GM12878 (cell line): ENCODE results near the gene CDK5RAP1. TPM values are rescaled to one million over a fixed set of nuclear protein-coding genes. Genes with fewer than 3 reads are reported as not detected.

Experiments
- ATAC-seq: fragments of 200-7000 bp; cut with Tn5 transposase; 3 replicates; pipeline ENCODE4 v1.9.1; 2020; ENCODE audit warnings: mild to moderate bottlenecking, moderate library complexity
- BruUV-seq: library from RNA; stranded (reverse); fragments of 400-500 nt; replicated peaks from 2 replicates; lab custom pipeline; 2021; lab: Mats Ljungman, UMichigan
- CTCF ChIA-PET: fragments of 300-600 bp; sonication (Branson Sonifier 250); formaldehyde crosslinking; extraction: SDS; loops from one replicate; lab custom pipeline; 2021; ENCODE audit warnings: inconsistent platforms; lab: Yijun Ruan, JAX
- POLR2A ChIA-PET: fragments of 350-600 bp; formaldehyde crosslinking; extraction: SDS; loops from one replicate; lab custom pipeline; 2021; ENCODE audit warnings: inconsistent platforms; lab: Charles Lee
- RAD21 ChIA-PET: fragments of 300-600 bp; sonication (Branson Sonifier 250); formaldehyde crosslinking; loops from one replicate; lab custom pipeline; 2023; ENCODE audit warnings: antibody characterized with exemption; ENCODE audit not compliant: unreplicated experiment; lab: Charles Lee
- SMC1A ChIA-PET: fragments of 300-600 bp; sonication (Branson Sonifier 250); formaldehyde crosslinking; loops from one replicate; lab custom pipeline; 2023; ENCODE audit not compliant: unreplicated experiment, uncharacterized antibody; lab: Charles Lee
- DNase-seq: peaks from one replicate; pipeline ENCODE4 v3.0.0-alpha.2; 2011; ENCODE audit warnings: low read depth, low spot score
- FAIRE-seq: peaks from 3 replicates; lab custom pipeline; 2011; peaks lifted over from hg19 to GRCh38; lab: Jason Lieb, UNC
- H2AFZ ChIP-seq: 2 replicates; pipeline ENCODE4 v1.6.0; 2011; ENCODE audit warnings: low read depth, low read length, control low read depth; ENCODE audit not compliant: control insufficient read depth
- H3K27ac ChIP-seq: 2 replicates; pipeline ENCODE4 v1.5.1; 2011; ENCODE audit warnings: control low read depth; ENCODE audit not compliant: control insufficient read depth, insufficient read depth
- H3K27me3 ChIP-seq, 2 experiments: replicated peaks in 1 of 2; 2 replicates each; pipeline versions ENCODE4 v1.6.0 to v1.6.1; 2011; ENCODE audit warnings: low read length in 1 of 2; ENCODE audit not compliant: control insufficient read depth in 2 of 2, insufficient read depth in 2 of 2
- H3K36me3 ChIP-seq, 2 experiments: 2 replicates each; pipeline ENCODE4 v1.5.1; 2011; ENCODE audit warnings: low read length in 1 of 2; ENCODE audit not compliant: control insufficient read depth in 2 of 2, insufficient read depth in 2 of 2
- H3K4me1 ChIP-seq: 2 replicates; pipeline ENCODE4 v1.6.1; 2011; ENCODE audit warnings: mild to moderate bottlenecking, low read length, moderate library complexity, mixed read lengths; ENCODE audit not compliant: control insufficient read depth, insufficient read depth
- H3K4me2 ChIP-seq: 2 replicates; pipeline ENCODE4 v1.6.0; 2011; ENCODE audit warnings: control low read depth; ENCODE audit not compliant: control insufficient read depth, insufficient read depth
- H3K4me3 ChIP-seq: fragments of 200-600 bp; sonication (generic); 2 replicates; pipeline ENCODE4 v1.5.1; 2016
- H3K79me2 ChIP-seq: 2 replicates; pipeline ENCODE4 v1.6.0; 2011; ENCODE audit warnings: low read length; ENCODE audit not compliant: control insufficient read depth, insufficient read depth
- H3K9ac ChIP-seq: 2 replicates; pipeline ENCODE4 v1.8.0; 2011; ENCODE audit warnings: low read length, control low read depth, mixed read lengths; ENCODE audit not compliant: control insufficient read depth, insufficient read depth
- H3K9me3 ChIP-seq: replicated peaks from 3 replicates; pipeline ENCODE4 v1.5.1; 2011; ENCODE audit warnings: mild to moderate bottlenecking, low read length; ENCODE audit not compliant: control insufficient read depth, insufficient read depth
- H4K20me1 ChIP-seq: 2 replicates; pipeline ENCODE4 v1.6.0; 2011; ENCODE audit not compliant: control insufficient read depth, insufficient read depth
- CHD2 ChIP-seq: IDR thresholded peaks from 2 replicates; pipeline ENCODE4 v1.6.1; 2011; ENCODE audit warnings: low read depth, low read length, improper control_type of control experiment, borderline replicate concordance
- CREB1 ChIP-seq: IDR thresholded peaks from 2 replicates; pipeline ENCODE4 v1.6.1; 2012; ENCODE audit warnings: low read depth, mild to moderate bottlenecking, inconsistent platforms
- EP300 ChIP-seq, 2 experiments: fragments of 150-350 bp in 1 of 2; IDR thresholded peaks; 2 replicates each; pipeline ENCODE4 v1.6.1; 2011 to 2012; ENCODE audit warnings: low read depth in 2 of 2, low read length in 2 of 2, borderline replicate concordance in 1 of 2, improper control_type of control experiment in 1 of 2, inconsistent platforms in 1 of 2; ENCODE audit not compliant: control insufficient read depth in 1 of 2
- ESRRA ChIP-seq: IDR thresholded peaks from 2 replicates; pipeline ENCODE4 v1.6.1; 2012; ENCODE audit warnings: mild to moderate bottlenecking, low read length, improper control_type of control experiment
- KLF5 ChIP-seq: fragments of 450-650 bp; IDR thresholded peaks from 2 replicates; pipeline ENCODE4 v1.6.1; 2014; ENCODE audit warnings: mild to moderate bottlenecking; ENCODE audit not compliant: partially characterized antibody
- NFIC ChIP-seq: IDR thresholded peaks from 2 replicates; pipeline ENCODE4 v1.6.1; 2012; ENCODE audit warnings: low read depth, mild to moderate bottlenecking, inconsistent platforms, low read length, moderate library complexity
- PAX8 ChIP-seq: fragments of 450-650 bp; IDR thresholded peaks from 2 replicates; pipeline ENCODE4 v1.6.1; 2017; ENCODE audit warnings: mild to moderate bottlenecking, moderate library complexity
- SIN3A ChIP-seq: IDR thresholded peaks from 2 replicates; pipeline ENCODE4 v1.6.1; 2012; ENCODE audit warnings: low read depth, low read length, improper control_type of control experiment
- SMARCA5 ChIP-seq: fragments of 450-650 bp; IDR thresholded peaks from 2 replicates; pipeline ENCODE4 v1.6.1; 2017; ENCODE audit warnings: mild to moderate bottlenecking
- SUPT20H ChIP-seq: IDR thresholded peaks from 2 replicates; pipeline ENCODE4 v1.6.1; 2011; ENCODE audit warnings: low read depth, mild to moderate bottlenecking, low read length, moderate library complexity, borderline replicate concordance; ENCODE audit not compliant: control insufficient read depth
- WGBS: methylation state at CpG from one replicate; pipeline ENCODE4 v1.1.6; 2016; ENCODE audit warnings: low lambda C conversion rate; ENCODE audit not compliant: insufficient replicate concordance, insufficient coverage; ENCODE audit errors: missing lambda C conversion rate; 5-methylcytosine and 5-hydroxymethylcytosine counted together
- in situ Hi-C: fragments of 300-500 bp; cut with MboI; formaldehyde crosslinking; loops from 9 replicates; pipeline ENCODE4 v1.14.3; 2018; ENCODE audit warnings: mixed read lengths
- intact Hi-C: fragments of 100-400 bp; cut with micrococcal nuclease; formaldehyde crosslinking; loops from one replicate; pipeline ENCODE4 v1.14.2; 2022; ENCODE audit not compliant: unreplicated experiment
- polyA plus RNA-seq, 11 experiments: library from polyadenylated mRNA; depleted of rRNA in 4 of 11; unstranded in 6 of 11; stranded (reverse) in 5 of 11; fragments of >200 nt; fragmentation: Nextera tagmentation in 4 of 11; fragmentation: Illumina TruSeq in 1 of 11; extraction: Ambion mirVana in 4 of 11; extraction: Trizol in 1 of 11; gene quantifications; 1 replicate in 1 of 11; 2 replicates in 10 of 11; pipeline versions ENCODE4 v1.2.1 to v1.2.3, GENCODE V29; 2011 to 2016; ENCODE audit warnings: inconsistent platforms in 2 of 11, missing spikeins in 2 of 11, low read depth in 1 of 11
- total RNA-seq, 4 experiments: library from RNA; depleted of rRNA in 3 of 4; stranded (reverse); fragments of >200 nt in 3 of 4; fragmentation: Illumina TruSeq in 1 of 4; extraction: Trizol in 1 of 4; gene quantifications; 2 replicates each; pipeline versions ENCODE4 v1.2.1 to v1.2.3, GENCODE V29; 2013 to 2021
- TF ChIP-seq, protein P1 (sequence below): fragments of 450-650 bp; formaldehyde crosslinking; IDR thresholded peaks from 2 replicates; pipeline ENCODE4 v1.4.0; 2022; ENCODE audit warnings: mild to moderate bottlenecking, moderate library complexity
- TF ChIP-seq, protein P2 (sequence below): fragments of 150-350 bp; IDR thresholded peaks from 2 replicates; pipeline ENCODE4 v1.6.1; 2014; ENCODE audit warnings: mild to moderate bottlenecking, low read depth, low read length
- TF ChIP-seq, protein P3 (sequence below): IDR thresholded peaks from 2 replicates; pipeline ENCODE4 v1.6.1; 2011; ENCODE audit warnings: borderline replicate concordance, low read depth, mild to moderate bottlenecking, moderate library complexity, mixed read lengths, low read length; ENCODE audit not compliant: insufficient read depth; ENCODE audit errors: extremely low read length

Gene CDK5RAP1
- total and polyA plus RNA-seq, 10 of the 15 experiments (the other 5 are each of a cell fraction or from before 2014, with no cell fraction given) = 30.4 to 67.6 (median 38.8) TPM

GRCh38 chr20:33438481-33438880, 37.2 kb upstream of the CDK5RAP1 start:
- Histone ChIP-seq H3K9ac (no peak overlapping the region), H3K4me3 (no peak overlapping the region), H3K79me2 (no peaks in the 10 kb centered on the region), H3K36me3 (no peaks in the 10 kb centered on the region), H3K27me3 (no peaks in the 10 kb centered on the region; a peak in 1 of 4 replicates), H3K9me3 (no peaks in the 10 kb centered on the region), H3K27ac (no peak overlapping the region), H2AFZ (no peak overlapping the region), H3K4me1 (peaks cover 22% of the 10 kb centered on the region), H4K20me1 (no peaks in the 10 kb centered on the region), H3K4me2 (0 out of 2 replicates have a peak overlapping the region, but pooled peaks have one; percentile 7)
- ChIA-PET RAD21 (no interaction called here), SMC1A (no interaction called here), CTCF (no interaction called here), POLR2A (no interaction called here)
- TF ChIP-seq CREB1 = no peak
- no peak for TF ChIP-seq NFIC
- no peak for TF ChIP-seq SMARCA5
- no peak for TF ChIP-seq ESRRA
- TF ChIP-seq, protein P1, sequence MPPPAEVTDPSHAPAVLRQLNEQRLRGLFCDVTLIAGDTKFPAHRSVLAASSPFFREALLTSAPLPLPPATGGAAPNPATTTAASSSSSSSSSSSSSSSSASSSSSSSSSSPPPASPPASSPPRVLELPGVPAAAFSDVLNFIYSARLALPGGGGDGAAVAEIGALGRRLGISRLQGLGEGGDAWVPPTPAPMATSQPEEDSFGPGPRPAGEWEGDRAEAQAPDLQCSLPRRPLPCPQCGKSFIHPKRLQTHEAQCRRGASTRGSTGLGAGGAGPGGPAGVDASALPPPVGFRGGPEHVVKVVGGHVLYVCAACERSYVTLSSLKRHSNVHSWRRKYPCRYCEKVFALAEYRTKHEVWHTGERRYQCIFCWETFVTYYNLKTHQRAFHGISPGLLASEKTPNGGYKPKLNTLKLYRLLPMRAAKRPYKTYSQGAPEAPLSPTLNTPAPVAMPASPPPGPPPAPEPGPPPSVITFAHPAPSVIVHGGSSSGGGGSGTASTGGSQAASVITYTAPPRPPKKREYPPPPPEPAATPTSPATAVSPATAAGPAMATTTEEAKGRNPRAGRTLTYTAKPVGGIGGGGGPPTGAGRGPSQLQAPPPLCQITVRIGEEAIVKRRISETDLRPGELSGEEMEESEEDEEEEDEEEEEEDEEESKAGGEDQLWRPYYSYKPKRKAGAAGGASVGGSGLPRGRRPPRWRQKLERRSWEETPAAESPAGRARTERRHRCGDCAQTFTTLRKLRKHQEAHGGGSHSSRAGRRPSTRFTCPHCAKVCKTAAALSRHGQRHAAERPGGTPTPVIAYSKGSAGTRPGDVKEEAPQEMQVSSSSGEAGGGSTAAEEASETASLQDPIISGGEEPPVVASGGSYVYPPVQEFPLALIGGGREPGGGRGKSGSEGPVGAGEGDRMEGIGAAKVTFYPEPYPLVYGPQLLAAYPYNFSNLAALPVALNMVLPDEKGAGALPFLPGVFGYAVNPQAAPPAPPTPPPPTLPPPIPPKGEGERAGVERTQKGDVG (CRISPR knock-in tag) = no peak
- TF ChIP-seq, protein P2, sequence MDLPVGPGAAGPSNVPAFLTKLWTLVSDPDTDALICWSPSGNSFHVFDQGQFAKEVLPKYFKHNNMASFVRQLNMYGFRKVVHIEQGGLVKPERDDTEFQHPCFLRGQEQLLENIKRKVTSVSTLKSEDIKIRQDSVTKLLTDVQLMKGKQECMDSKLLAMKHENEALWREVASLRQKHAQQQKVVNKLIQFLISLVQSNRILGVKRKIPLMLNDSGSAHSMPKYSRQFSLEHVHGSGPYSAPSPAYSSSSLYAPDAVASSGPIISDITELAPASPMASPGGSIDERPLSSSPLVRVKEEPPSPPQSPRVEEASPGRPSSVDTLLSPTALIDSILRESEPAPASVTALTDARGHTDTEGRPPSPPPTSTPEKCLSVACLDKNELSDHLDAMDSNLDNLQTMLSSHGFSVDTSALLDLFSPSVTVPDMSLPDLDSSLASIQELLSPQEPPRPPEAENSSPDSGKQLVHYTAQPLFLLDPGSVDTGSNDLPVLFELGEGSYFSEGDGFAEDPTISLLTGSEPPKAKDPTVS = no peak
- TF ChIP-seq, protein P3, sequence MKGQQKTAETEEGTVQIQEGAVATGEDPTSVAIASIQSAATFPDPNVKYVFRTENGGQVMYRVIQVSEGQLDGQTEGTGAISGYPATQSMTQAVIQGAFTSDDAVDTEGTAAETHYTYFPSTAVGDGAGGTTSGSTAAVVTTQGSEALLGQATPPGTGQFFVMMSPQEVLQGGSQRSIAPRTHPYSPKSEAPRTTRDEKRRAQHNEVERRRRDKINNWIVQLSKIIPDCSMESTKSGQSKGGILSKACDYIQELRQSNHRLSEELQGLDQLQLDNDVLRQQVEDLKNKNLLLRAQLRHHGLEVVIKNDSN = no peak
- TF ChIP-seq EP300 (IDR thresholded peaks at IDR 0.05; ENCODE audit: borderline replicate concordance in 1 of 2, control insufficient read depth in 1 of 2, low read depth in 2 of 2, low read length in 2 of 2) = no peak
- TF ChIP-seq SIN3A = no peak
- no peak for TF ChIP-seq SUPT20H
- no peak for TF ChIP-seq KLF5
- TF ChIP-seq PAX8 = no peak
- TF ChIP-seq CHD2 = no peak
- no peak for DNase-seq
- BruUV-seq = no TSS peak
- in situ Hi-C loops = no loop called here
- FAIRE-seq = no peak
- 25% methylated on average over 2 of the region's 2 CpGs for WGBS
- no peak for ATAC-seq
- intact Hi-C loops = no loop called here
